Germinal center (tissue), 1 donor: Measurements from ENCODE around the gene MAGEA1.
"Not testable (repeated sequence)": the region's sequence is repeated elsewhere in the genome, so short reads cannot be mapped to it uniquely, and the experiment has no call there.

Experiments
- DNase-seq: peaks from one replicate; pipeline ENCODE4 v3.0.0; 2012; ENCODE audit warnings: mixed read lengths, low spot score

Gene MAGEA1

GRCh38 chrX:153179131-153179530 lies at the start of gene MAGEA1:
TSS of gene MAGEA1 (plus strand) at chrX:153179284. CDS start at chrX:153182390, 3,106 bp downstream.
- DNase-seq: no peak

- not testable (repeated sequence) for DNase-seq
These were observed 46.2 kb upstream of the MAGEA1 start for GRCh38 chrX:153132924-153133323.

- not testable (repeated sequence) for DNase-seq
These were observed 40.0 kb upstream of the MAGEA1 start for GRCh38 chrX:153139074-153139473.

- not testable (repeated sequence) for DNase-seq
These were observed 32.8 kb upstream of the MAGEA1 start for GRCh38 chrX:153146288-153146687.

GRCh38 chrX:153153516-153153915 lies 25.6 kb upstream of the MAGEA1 start:
- no peak for DNase-seq

- DNase-seq: no peak
These were observed 21.6 kb upstream of the MAGEA1 start for GRCh38 chrX:153157450-153157849.

- DNase-seq: no peak
These were observed 20.8 kb upstream of the MAGEA1 start for GRCh38 chrX:153158319-153158718.

GRCh38 chrX:153161952-153162351 lies 17.1 kb upstream of the MAGEA1 start:
- DNase-seq: no peak

GRCh38 chrX:153164733-153165132 lies 14.4 kb upstream of the MAGEA1 start:
- DNase-seq: no peak

GRCh38 chrX:153168423-153168822 lies 10.7 kb upstream of the MAGEA1 start:
- DNase-seq: not testable (repeated sequence)

GRCh38 chrX:153181822-153182221 lies 2.7 kb downstream of the MAGEA1 start:
- DNase-seq: no peak

GRCh38 chrX:153184787-153185186 lies 5.7 kb downstream of the MAGEA1 start:
- no peak for DNase-seq

- DNase-seq: no peak
These were observed 11.3 kb downstream of the MAGEA1 start for GRCh38 chrX:153190381-153190780.

- DNase-seq: no peak
These were observed 21.4 kb downstream of the MAGEA1 start for GRCh38 chrX:153200462-153200861.

GRCh38 chrX:153206425-153207046 lies 27.5 kb downstream of the MAGEA1 start:
- DNase-seq: no peak

GRCh38 chrX:153209347-153209746 lies 30.3 kb downstream of the MAGEA1 start:
- DNase-seq: no peak

GRCh38 chrX:153214934-153215333 lies 35.9 kb downstream of the MAGEA1 start:
- DNase-seq: peak; percentile 1

GRCh38 chrX:153216926-153217325 lies 37.8 kb downstream of the MAGEA1 start:
- no peak for DNase-seq

- no peak for DNase-seq
These were observed 46.5 kb downstream of the MAGEA1 start for GRCh38 chrX:153225438-153226098.

GRCh38 chrX:153226344-153227185 lies 47.5 kb downstream of the MAGEA1 start:
- no peak for DNase-seq
